ENCODE results near the gene DBI.

Gene DBI

DNA sequence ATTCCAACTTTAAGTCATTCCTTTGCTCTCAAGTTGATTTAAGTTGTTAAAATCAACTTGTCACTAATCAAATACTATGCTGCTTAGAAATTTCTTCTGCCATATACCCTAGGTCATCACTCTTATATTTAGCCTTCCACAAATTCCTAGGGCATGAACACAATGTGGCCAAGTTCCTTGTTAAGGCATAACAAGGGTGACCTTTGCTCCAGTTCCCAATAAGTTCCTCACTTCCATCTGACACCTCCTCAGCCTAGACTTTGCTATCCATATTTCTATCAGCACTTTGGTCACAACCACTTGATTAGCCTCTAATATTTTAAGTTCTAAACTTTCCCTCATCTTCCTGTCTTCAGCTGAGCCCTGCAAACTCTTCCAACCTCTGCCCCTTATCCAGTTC lies 55.0 kb downstream of the DBI start:
- TF ChIP-seq, protein P1, sequence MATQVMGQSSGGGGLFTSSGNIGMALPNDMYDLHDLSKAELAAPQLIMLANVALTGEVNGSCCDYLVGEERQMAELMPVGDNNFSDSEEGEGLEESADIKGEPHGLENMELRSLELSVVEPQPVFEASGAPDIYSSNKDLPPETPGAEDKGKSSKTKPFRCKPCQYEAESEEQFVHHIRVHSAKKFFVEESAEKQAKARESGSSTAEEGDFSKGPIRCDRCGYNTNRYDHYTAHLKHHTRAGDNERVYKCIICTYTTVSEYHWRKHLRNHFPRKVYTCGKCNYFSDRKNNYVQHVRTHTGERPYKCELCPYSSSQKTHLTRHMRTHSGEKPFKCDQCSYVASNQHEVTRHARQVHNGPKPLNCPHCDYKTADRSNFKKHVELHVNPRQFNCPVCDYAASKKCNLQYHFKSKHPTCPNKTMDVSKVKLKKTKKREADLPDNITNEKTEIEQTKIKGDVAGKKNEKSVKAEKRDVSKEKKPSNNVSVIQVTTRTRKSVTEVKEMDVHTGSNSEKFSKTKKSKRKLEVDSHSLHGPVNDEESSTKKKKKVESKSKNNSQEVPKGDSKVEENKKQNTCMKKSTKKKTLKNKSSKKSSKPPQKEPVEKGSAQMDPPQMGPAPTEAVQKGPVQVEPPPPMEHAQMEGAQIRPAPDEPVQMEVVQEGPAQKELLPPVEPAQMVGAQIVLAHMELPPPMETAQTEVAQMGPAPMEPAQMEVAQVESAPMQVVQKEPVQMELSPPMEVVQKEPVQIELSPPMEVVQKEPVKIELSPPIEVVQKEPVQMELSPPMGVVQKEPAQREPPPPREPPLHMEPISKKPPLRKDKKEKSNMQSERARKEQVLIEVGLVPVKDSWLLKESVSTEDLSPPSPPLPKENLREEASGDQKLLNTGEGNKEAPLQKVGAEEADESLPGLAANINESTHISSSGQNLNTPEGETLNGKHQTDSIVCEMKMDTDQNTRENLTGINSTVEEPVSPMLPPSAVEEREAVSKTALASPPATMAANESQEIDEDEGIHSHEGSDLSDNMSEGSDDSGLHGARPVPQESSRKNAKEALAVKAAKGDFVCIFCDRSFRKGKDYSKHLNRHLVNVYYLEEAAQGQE (IDR thresholded peaks at IDR 0.05; ENCODE audit: insufficient read depth in 1 of 2, low read depth in 2 of 2, low read length in 2 of 2), result no peak
- TF ChIP-seq POLR2AphosphoS5 (IDR thresholded peaks at IDR 0.05; ENCODE audit: low read depth, low read length) (no peak), FOXP2 (optimal IDR thresholded peaks at IDR 0.05; ENCODE audit: borderline replicate concordance, extremely low read depth, extremely low read length, insufficient read depth) (no peak), TAF1 (IDR thresholded peaks at IDR 0.05; ENCODE audit: borderline replicate concordance, insufficient read depth, low read length) (no peak), SIN3A (IDR thresholded peaks at IDR 0.05; ENCODE audit: borderline replicate concordance, insufficient read depth, low read length) (no peak)

Data from PFSK-1 (cell line).